ENCODE data around the gene MRPS35.
"Not testable (repeated sequence)": the region's sequence is repeated elsewhere in the genome, so short reads cannot be mapped to it uniquely, and the experiment has no call there.

MRPS35 gene

GRCh38 chr12:27723212-27723611 is 12.6 kb downstream of the MRPS35 start:
- in situ Hi-C loops (cut with HindIII; ENCODE audit: low sequenced_read_pairs), result no loop called here
- DNase-seq (ENCODE audit: low read depth, low spot score), result no peak
- no peak overlapping the region for H3K4me3 ChIP-seq (ENCODE audit: low read depth, low read length)
- no peak for TF ChIP-seq CTCF (IDR thresholded peaks at IDR 0.05; ENCODE audit: low read depth, low read length)

- no peak for DNase-seq (ENCODE audit: low read depth, low spot score)
Observed at GRCh38 chr12:27730097-27730588, 19.5 kb downstream of the MRPS35 start.

GRCh38 chr12:27732281-27732680 is 21.6 kb downstream of the MRPS35 start:
- no peak overlapping the region for H3K4me3 ChIP-seq (ENCODE audit: low read depth, low read length)
- no peak for DNase-seq (ENCODE audit: low read depth, low spot score)
- in situ Hi-C loops (cut with HindIII; ENCODE audit: low sequenced_read_pairs), result no loop called here

More at GRCh38 chr12:27730097-27730588, 19.5 kb downstream of the MRPS35 start:
- TF ChIP-seq CTCF (IDR thresholded peaks at IDR 0.05; ENCODE audit: low read depth, low read length), result no peak
- no peak overlapping the region for H3K4me3 ChIP-seq (ENCODE audit: low read depth, low read length)
- in situ Hi-C loops (cut with HindIII; ENCODE audit: low sequenced_read_pairs), result no loop called here

GRCh38 chr12:27733052-27733656 is 22.5 kb downstream of the MRPS35 start:
- no peak overlapping the region for H3K4me3 ChIP-seq (ENCODE audit: low read depth, low read length)
- in situ Hi-C loops (cut with HindIII; ENCODE audit: low sequenced_read_pairs), result no loop called here
- peak; percentile 88 for TF ChIP-seq CTCF (IDR thresholded peaks at IDR 0.05; ENCODE audit: low read depth, low read length)
- DNase-seq (ENCODE audit: low read depth, low spot score), result peak; percentile 36

More at GRCh38 chr12:27732281-27732680, 21.6 kb downstream of the MRPS35 start:
- peak; percentile 46 for TF ChIP-seq CTCF (IDR thresholded peaks at IDR 0.05; ENCODE audit: low read depth, low read length)

- in situ Hi-C loops (cut with HindIII; ENCODE audit: low sequenced_read_pairs), result no loop called here
- DNase-seq (ENCODE audit: low read depth, low spot score), result no peak
- TF ChIP-seq CTCF (IDR thresholded peaks at IDR 0.05; ENCODE audit: low read depth, low read length), result no peak
- no peak overlapping the region for H3K4me3 ChIP-seq (ENCODE audit: low read depth, low read length)
Observed at GRCh38 chr12:27733791-27734190, 23.2 kb downstream of the MRPS35 start.

DNA sequence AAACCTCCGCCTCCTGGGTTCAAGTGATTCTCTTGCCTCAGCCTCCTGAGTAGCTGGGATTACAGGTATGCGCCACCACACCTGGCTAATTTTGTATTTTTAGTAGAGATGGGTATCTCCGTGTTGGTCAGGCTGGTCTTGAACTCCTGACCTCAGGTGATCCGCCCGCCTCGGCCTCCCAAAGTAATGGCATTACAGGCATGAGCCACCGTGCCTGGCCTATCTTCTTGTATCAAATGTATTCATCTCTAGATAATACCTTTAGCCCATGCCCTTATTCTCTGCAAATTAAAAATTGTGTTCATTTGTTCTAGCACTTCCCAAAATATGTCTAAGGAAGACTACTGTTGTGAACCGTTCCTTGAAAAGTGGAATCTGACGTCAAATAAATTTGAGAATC is 23.7 kb downstream of the MRPS35 start:
- DNase-seq (ENCODE audit: low read depth, low spot score); in situ Hi-C loops (cut with HindIII; ENCODE audit: low sequenced_read_pairs); H3K4me3 ChIP-seq (ENCODE audit: low read depth, low read length): not testable (repeated sequence)

DNA sequence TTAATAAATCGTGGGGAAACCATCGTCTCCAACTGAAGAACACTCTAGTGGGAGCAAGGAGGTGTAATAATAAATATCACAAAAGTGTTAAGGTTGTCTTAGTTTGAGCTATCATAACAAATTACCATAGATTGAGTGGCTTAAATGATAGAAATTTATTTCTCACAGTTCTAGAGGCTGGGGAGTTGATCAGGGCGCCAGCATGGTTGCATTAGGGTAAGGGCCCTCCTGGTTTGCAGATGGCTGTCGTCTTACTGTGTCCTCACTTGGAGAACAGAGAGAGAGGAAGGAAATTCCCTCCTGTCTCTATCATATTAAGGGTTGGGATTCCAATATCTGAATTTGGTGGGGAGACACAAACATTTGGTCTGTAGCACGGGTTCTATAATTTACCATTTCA is 33.0 kb downstream of the MRPS35 start:
- no peak for TF ChIP-seq CTCF (IDR thresholded peaks at IDR 0.05; ENCODE audit: low read depth, low read length)
- no peak for DNase-seq (ENCODE audit: low read depth, low spot score)
- H3K4me3 ChIP-seq (ENCODE audit: low read depth, low read length), result no peak overlapping the region
- in situ Hi-C loops (cut with HindIII; ENCODE audit: low sequenced_read_pairs), result no loop called here

- H3K4me3 ChIP-seq (ENCODE audit: low read depth, low read length); in situ Hi-C loops (cut with HindIII; ENCODE audit: low sequenced_read_pairs); DNase-seq (ENCODE audit: low read depth, low spot score): not testable (repeated sequence)
Observed at GRCh38 chr12:27745734-27746133, 35.1 kb downstream of the MRPS35 start.
